H1 (cell line): ENCODE data around the gene PCID2. TPM values are rescaled to one million over a fixed set of nuclear protein-coding genes. Genes with fewer than 3 reads are reported as not detected.

Experiments
- CTCF ChIA-PET: fragments of 300-600 bp; sonication (Branson Sonifier 250); formaldehyde crosslinking; loops from one replicate; lab custom pipeline; 2021; ENCODE audit not compliant: partially characterized antibody; lab: Charles Lee
- POLR2A ChIA-PET: fragments of 300-600 bp; sonication (Branson Sonifier 250); formaldehyde crosslinking; loops from one replicate; lab custom pipeline; 2021; ENCODE audit warnings: inconsistent platforms; ENCODE audit not compliant: partially characterized antibody; lab: Charles Lee
- DNase-seq, 2 experiments: peaks; one replicate each; pipeline versions ENCODE4 v3.0.0 to v3.0.0-alpha.2; 2010 to 2022; ENCODE audit warnings: low spot score in 2 of 2, low read depth in 1 of 2, mixed read lengths in 1 of 2
- FAIRE-seq: peaks from 2 replicates; lab custom pipeline; 2011; peaks lifted over from hg19 to GRCh38; lab: Jason Lieb, UNC
- H2AFZ ChIP-seq: 2 replicates; pipeline ENCODE4 v1.8.1; 2012; ENCODE audit warnings: low read length, inconsistent platforms
- H2AK5ac ChIP-seq: 2 replicates; pipeline ENCODE4 v1.6.1; 2013; ENCODE audit warnings: low read depth, low read length
- H2BK120ac ChIP-seq: replicated peaks from 2 replicates; pipeline ENCODE3; 2013; ENCODE audit warnings: low read depth, low read length, inconsistent platforms
- H2BK12ac ChIP-seq: 2 replicates; pipeline ENCODE4 v1.6.1; 2013; ENCODE audit warnings: low read depth, low read length
- H2BK15ac ChIP-seq: 2 replicates; pipeline ENCODE4 v1.6.1; 2013; ENCODE audit warnings: low read length
- H2BK20ac ChIP-seq: 2 replicates; pipeline ENCODE4 v1.6.1; 2013; ENCODE audit warnings: low read length
- H2BK5ac ChIP-seq: 2 replicates; pipeline ENCODE4 v1.6.1; 2013; ENCODE audit warnings: low read depth, low read length
- H3K14ac ChIP-seq: 2 replicates; pipeline ENCODE4 v1.6.1; 2013; ENCODE audit warnings: inconsistent platforms; ENCODE audit not compliant: insufficient read length
- H3K18ac ChIP-seq: 2 replicates; pipeline ENCODE4 v1.6.1; 2013; ENCODE audit warnings: low read length; ENCODE audit errors: extremely low read depth
- H3K23ac ChIP-seq: 2 replicates; pipeline ENCODE4 v1.6.1; 2013; ENCODE audit warnings: inconsistent platforms; ENCODE audit not compliant: insufficient read length
- H3K23me2 ChIP-seq: 2 replicates; pipeline ENCODE4 v1.6.1; 2013; ENCODE audit warnings: low read depth, low read length
- H3K27ac ChIP-seq: 2 replicates; pipeline ENCODE4 v1.6.1; 2011; ENCODE audit warnings: low read depth, low read length, inconsistent platforms
- H3K27me3 ChIP-seq, 4 experiments: replicated peaks in 1 of 4; 1 replicate in 1 of 4; 2 replicates in 3 of 4; pipeline versions ENCODE4 v1.6.1 to v1.8.1; 2011 to 2013; ENCODE audit warnings: low read length in 3 of 4, mild to moderate bottlenecking in 3 of 4, inconsistent platforms in 2 of 4, mixed read lengths in 2 of 4, moderate library complexity in 1 of 4; ENCODE audit not compliant: control insufficient read depth in 3 of 4, insufficient read depth in 3 of 4; ENCODE audit errors: extremely low read depth in 1 of 4
- H3K36me3 ChIP-seq, 4 experiments: 2 replicates each; pipeline versions ENCODE4 v1.6.1 to v1.8.1; 2011 to 2013; ENCODE audit warnings: mild to moderate bottlenecking in 4 of 4, low read length in 3 of 4, moderate library complexity in 2 of 4, control low read depth in 1 of 4, inconsistent platforms in 1 of 4; ENCODE audit not compliant: insufficient read depth in 4 of 4, control insufficient read depth in 2 of 4
- H3K4ac ChIP-seq: replicated peaks from 2 replicates; pipeline ENCODE3; 2013; ENCODE audit warnings: low read length, low read depth, mixed read lengths, inconsistent platforms; ENCODE audit not compliant: insufficient read length
- H3K4me1 ChIP-seq, 4 experiments: replicated peaks in 1 of 4; 1 replicate in 1 of 4; 2 replicates in 3 of 4; pipeline versions ENCODE4 v1.6.1 to v1.8.1; 2011 to 2013; ENCODE audit warnings: low read length in 3 of 4, inconsistent platforms in 2 of 4, mixed read lengths in 1 of 4; ENCODE audit not compliant: insufficient read depth in 4 of 4, control insufficient read depth in 3 of 4
- H3K4me2 ChIP-seq, 2 experiments: 2 replicates each; pipeline versions ENCODE4 v1.6.1 to v1.8.1; 2011 to 2013; ENCODE audit warnings: low read depth in 2 of 2, low read length in 2 of 2, control low read depth in 1 of 2, inconsistent platforms in 1 of 2, mild to moderate bottlenecking in 1 of 2; ENCODE audit not compliant: insufficient read depth in 1 of 2
- H3K4me3 ChIP-seq, 4 experiments: fragments of 200-600, 300-600 bp in 1 of 4; sonication (generic), shearing (Covaris generic), sonication (Bioruptor Twin) in 1 of 4; 2 replicates each; pipeline versions ENCODE4 v1.5.1 to v1.8.1; 2011 to 2016; ENCODE audit warnings: low read length in 4 of 4, low read depth in 3 of 4, control low read depth in 2 of 4, inconsistent platforms in 2 of 4, mild to moderate bottlenecking in 2 of 4, mixed read lengths in 1 of 4, moderate library complexity in 1 of 4; ENCODE audit not compliant: insufficient read depth in 2 of 4; ENCODE audit errors: extremely low read depth in 1 of 4
- H3K56ac ChIP-seq: replicated peaks from 2 replicates; pipeline ENCODE3; 2013; ENCODE audit warnings: low read depth, mild to moderate bottlenecking, mixed read lengths, low read length, inconsistent platforms; ENCODE audit not compliant: insufficient read length
- H3K79me1 ChIP-seq: 2 replicates; pipeline ENCODE4 v1.6.1; 2013; ENCODE audit warnings: low read depth, low read length, control low read depth
- H3K79me2 ChIP-seq, 2 experiments: 2 replicates each; pipeline versions ENCODE4 v1.6.1 to v1.8.1; 2012 to 2013; ENCODE audit warnings: low read length in 2 of 2, mild to moderate bottlenecking in 2 of 2, inconsistent platforms in 1 of 2; ENCODE audit not compliant: insufficient read depth in 2 of 2, control insufficient read depth in 1 of 2
- H3K9ac ChIP-seq, 4 experiments: replicated peaks in 1 of 4; 1 replicate in 1 of 4; 2 replicates in 3 of 4; pipeline versions ENCODE4 v1.6.1 to v1.8.1; 2011 to 2013; ENCODE audit warnings: low read depth in 3 of 4, low read length in 3 of 4, control low read depth in 2 of 4, mild to moderate bottlenecking in 2 of 4, moderate library complexity in 2 of 4, inconsistent platforms in 1 of 4; ENCODE audit errors: extremely low read depth in 1 of 4
- H3K9me3 ChIP-seq, 2 experiments: 2 replicates each; pipeline versions ENCODE4 v1.6.1 to v1.8.1; 2012 to 2013; ENCODE audit warnings: mild to moderate bottlenecking in 2 of 2, moderate library complexity in 2 of 2, control low read depth in 1 of 2, inconsistent platforms in 1 of 2, low read depth in 1 of 2, low read length in 1 of 2, mixed read lengths in 1 of 2; ENCODE audit not compliant: insufficient read depth in 2 of 2
- H4K20me1 ChIP-seq, 2 experiments: replicated peaks in 1 of 2; 2 replicates each; pipeline versions ENCODE3 to v1.8.1; 2011 to 2013; ENCODE audit warnings: inconsistent platforms in 2 of 2, low read length in 2 of 2, mild to moderate bottlenecking in 1 of 2; ENCODE audit not compliant: insufficient read depth in 2 of 2, control insufficient read depth in 1 of 2
- H4K5ac ChIP-seq: 2 replicates; pipeline ENCODE4 v1.6.1; 2013; ENCODE audit warnings: low read length, low read depth, mixed read lengths, inconsistent platforms; ENCODE audit not compliant: insufficient read length
- H4K8ac ChIP-seq: 2 replicates; pipeline ENCODE4 v1.8.0; 2013; ENCODE audit warnings: mild to moderate bottlenecking, moderate library complexity, low read length, inconsistent platforms; ENCODE audit not compliant: insufficient read depth; ENCODE audit errors: extremely low read depth
- H4K91ac ChIP-seq: replicated peaks from 2 replicates; pipeline ENCODE3; 2013; ENCODE audit warnings: low read length, mixed read lengths, inconsistent platforms; ENCODE audit not compliant: insufficient read length
- CEBPB ChIP-seq: IDR thresholded peaks from 2 replicates; pipeline ENCODE4 v1.6.1; 2012; ENCODE audit warnings: low read depth, low read length
- CTBP2 ChIP-seq: IDR thresholded peaks from 2 replicates; pipeline ENCODE4 v1.7.0; 2011; ENCODE audit warnings: borderline replicate concordance, mild to moderate bottlenecking, moderate library complexity, mixed read lengths, low read length; ENCODE audit not compliant: insufficient read depth, insufficient read length
- MAX ChIP-seq: IDR thresholded peaks from 2 replicates; pipeline ENCODE4 v1.6.1; 2012; ENCODE audit warnings: inconsistent platforms
- TEAD4 ChIP-seq: IDR thresholded peaks from 2 replicates; pipeline ENCODE4 v1.6.1; 2012; ENCODE audit warnings: low read depth, low read length, inconsistent platforms, mixed read lengths
- ZNF274 ChIP-seq: IDR thresholded peaks from 2 replicates; pipeline ENCODE4 v1.7.0; 2012; ENCODE audit warnings: low read length, borderline replicate concordance; ENCODE audit errors: extremely low read depth
- WGBS, 2 experiments: shearing (Covaris generic) in 1 of 2; methylation state at CpG; one replicate each; pipeline versions ENCODE4 v1.1.6 to v1.1.7; 2013 to 2015; ENCODE audit warnings: low lambda C conversion rate in 2 of 2, mixed read lengths in 2 of 2, inconsistent platforms in 1 of 2, low coverage in 1 of 2, missing lambda C conversion rate in 1 of 2; ENCODE audit not compliant: insufficient replicate concordance in 2 of 2, insufficient coverage in 1 of 2, insufficient read length in 1 of 2; ENCODE audit errors: extremely low coverage in 1 of 2, missing lambda C conversion rate in 1 of 2; 5-methylcytosine and 5-hydroxymethylcytosine counted together
- polyA plus RNA-seq, 7 experiments: library from polyadenylated mRNA; depleted of rRNA in 3 of 7; stranded (reverse) in 5 of 7; unstranded in 2 of 7; fragments of >200 nt in 5 of 7; fragments of 200-250 nt in 2 of 7; gene quantifications; 1 replicate in 5 of 7; 2 replicates in 1 of 7; 4 replicates in 1 of 7; pipeline versions ENCODE4 v1.2.1 to v1.2.3, GENCODE V29; 2011 to 2013; ENCODE audit warnings: missing spikeins in 2 of 7, mixed read lengths in 2 of 7
- total RNA-seq: library from RNA; stranded (reverse); fragmentation: NEBNext Ultra II Directional; extraction: Animal tissue kit (Norgen Biotek cat#: 25700); gene quantifications from 2 replicates; pipeline ENCODE4 v1.2.1, GENCODE V29; 2021

Gene PCID2
- total and polyA plus RNA-seq, 2 of the 8 experiments (the other 6 are each of a cell fraction or from before 2014, with no cell fraction given) = 72.4 to 72.8 TPM

GRCh38 chr13:113176280-113176679, 32.2 kb downstream of the PCID2 start:
- CTCF ChIA-PET = interaction anchor here (0.7 to 1.5 kb wide), 4 partner anchors 18 to 148 kb away, joined by 3 to 7 read pairs (median 4); partner anchors contain the start of gene PROZ
- TF ChIP-seq CEBPB = no peak
- TF ChIP-seq TEAD4 = no peak
- no peak for TF ChIP-seq MAX
- TF ChIP-seq CTBP2 = no peak
- no peak for TF ChIP-seq ZNF274
- Histone ChIP-seq H3K79me2 (no peaks in the 10 kb centered on the region; a peak in 1 of 4 replicates), H4K8ac (no peak overlapping the region; the same call in 1 of the 2 replicates), H3K79me1 (no peaks in the 10 kb centered on the region), H2BK15ac (no peak overlapping the region), H3K14ac (no peak overlapping the region), H3K18ac (no peak overlapping the region), H2BK120ac (no peak overlapping the region), H3K4me3 (no peak overlapping the region), H3K56ac (no peak overlapping the region), H3K4me1 (peaks cover 0 to 10% (median 2%) of the 10 kb centered on the region in 4 experiments; a peak in 5 of 7 replicates), H2BK5ac (no peak overlapping the region), H3K9me3 (no peaks in the 10 kb centered on the region), H3K36me3 (peaks cover 19 to 77% (median 55%) of the 10 kb centered on the region in 4 experiments), H4K20me1 (peaks cover 6 to 14% of the 10 kb centered on the region in 2 experiments), H2BK20ac (no peak overlapping the region), H3K9ac (no peak overlapping the region), H2AFZ (no peak overlapping the region), H4K5ac (no peak overlapping the region), H3K23ac (no peak overlapping the region), H3K4ac (no peak overlapping the region), H3K27me3 (no peaks in the 10 kb centered on the region), H3K23me2 (no peaks in the 10 kb centered on the region), H3K27ac (no peak overlapping the region), H4K91ac (no peak overlapping the region), H3K4me2 (no peak overlapping the region), H2AK5ac (no peak overlapping the region), H2BK12ac (no peak overlapping the region)
- POLR2A ChIA-PET = interaction anchor here (1.0 to 2.2 kb wide), 2 partner anchors 17 to 55 kb away, joined by 3 to 7 read pairs; partner anchors contain the start of gene PROZ
- FAIRE-seq (no peak), DNase-seq (no peak)
- WGBS, 2 experiments = 70% methylated on average over 5 of the region's 5 CpGs; no CpG with 5 or more reads in 1 of the 2 experiments
